A673 (cell line): ENCODE data around the gene YWHAQ. TPM values are rescaled to one million over a fixed set of nuclear protein-coding genes. Genes with fewer than 3 reads are reported as not detected.

Source experiments
- BruUV-seq: library from RNA; stranded (reverse); fragments of 400-500 nt; replicated peaks from 2 replicates; lab custom pipeline; 2021; lab: Mats Ljungman, UMichigan
- CTCF ChIA-PET: fragments of 300-600 bp; sonication (Branson Sonifier 250); formaldehyde crosslinking; loops from one replicate; lab custom pipeline; 2022; ENCODE audit warnings: antibody characterized with exemption; lab: Charles Lee
- POLR2A ChIA-PET: fragments of 300-600 bp; sonication (Branson Sonifier 250); formaldehyde crosslinking; loops from one replicate; lab custom pipeline; 2022; ENCODE audit warnings: antibody characterized with exemption; ENCODE audit not compliant: low non-redundant PET; lab: Charles Lee
- DNase-seq: peaks from one replicate; pipeline ENCODE4 v3.0.0-alpha.2; 2015; ENCODE audit warnings: low spot score
- H3K27ac ChIP-seq: fragments of 200-600 bp; sonication (generic); 2 replicates; pipeline ENCODE4 v1.5.1; 2016; ENCODE audit warnings: mixed run types, low read depth, mild to moderate bottlenecking, mixed read lengths, antibody characterized with exemption, low read length; ENCODE audit not compliant: poor library complexity, severe bottlenecking
- H3K27me3 ChIP-seq: fragments of 200-600 bp; sonication (generic); replicated peaks from 2 replicates; pipeline ENCODE4 v1.6.1; 2017; ENCODE audit warnings: mixed run types, low read depth, mild to moderate bottlenecking, mixed read lengths, antibody characterized with exemption, low read length; ENCODE audit not compliant: insufficient read depth, poor library complexity
- H3K36me3 ChIP-seq: fragments of 200-600 bp; sonication (generic); 2 replicates; pipeline ENCODE4 v1.6.1; 2016; ENCODE audit warnings: mixed run types, mild to moderate bottlenecking, mixed read lengths, antibody characterized with exemption, low read length; ENCODE audit not compliant: insufficient read depth, poor library complexity, severe bottlenecking
- H3K4me1 ChIP-seq: fragments of 200-600 bp; sonication (generic); 2 replicates; pipeline ENCODE4 v1.6.1; 2017; ENCODE audit warnings: mixed run types, mild to moderate bottlenecking, mixed read lengths, antibody characterized with exemption, low read length; ENCODE audit not compliant: insufficient read depth, poor library complexity, severe bottlenecking
- H3K4me3 ChIP-seq: fragments of 200-600 bp; sonication (generic); 2 replicates; pipeline ENCODE4 v1.5.1; 2016; ENCODE audit warnings: low read depth, mixed run types, mild to moderate bottlenecking, mixed read lengths, low read length; ENCODE audit not compliant: poor library complexity, severe bottlenecking
- H3K9me3 ChIP-seq: fragments of 200-600 bp; sonication (generic); 2 replicates; pipeline ENCODE4 v1.6.1; 2016; ENCODE audit warnings: mixed run types, low read depth, mild to moderate bottlenecking, mixed read lengths, antibody characterized with exemption, low read length; ENCODE audit not compliant: poor library complexity, severe bottlenecking
- EZH2 ChIP-seq: fragments of 200-600 bp; sonication (generic); IDR thresholded peaks from 2 replicates; pipeline ENCODE4 v1.6.1; 2017; ENCODE audit warnings: borderline replicate concordance, low read depth, mild to moderate bottlenecking, mixed read lengths, antibody characterized with exemption, low read length; ENCODE audit not compliant: poor library complexity, severe bottlenecking
- intact Hi-C: fragments of 100-400 bp; cut with micrococcal nuclease; formaldehyde crosslinking; loops from one replicate; pipeline ENCODE4 v1.10.0; 2022; ENCODE audit not compliant: unreplicated experiment
- total RNA-seq: library from RNA; stranded (reverse); gene quantifications from 2 replicates; pipeline ENCODE4 v1.2.3, GENCODE V29; 2021
- TF ChIP-seq, protein P1 (sequence below): fragments of 300-800, 200-600 bp; sonication (generic); conservative IDR thresholded peaks from 2 replicates; pipeline ENCODE4 v1.5.1; 2017; ENCODE audit warnings: low read depth, mild to moderate bottlenecking, antibody characterized with exemption, low read length, moderate library complexity, mixed read lengths

Gene YWHAQ
- total RNA-seq, 1 experiment from 2014 or later, result 533 TPM

DNA sequence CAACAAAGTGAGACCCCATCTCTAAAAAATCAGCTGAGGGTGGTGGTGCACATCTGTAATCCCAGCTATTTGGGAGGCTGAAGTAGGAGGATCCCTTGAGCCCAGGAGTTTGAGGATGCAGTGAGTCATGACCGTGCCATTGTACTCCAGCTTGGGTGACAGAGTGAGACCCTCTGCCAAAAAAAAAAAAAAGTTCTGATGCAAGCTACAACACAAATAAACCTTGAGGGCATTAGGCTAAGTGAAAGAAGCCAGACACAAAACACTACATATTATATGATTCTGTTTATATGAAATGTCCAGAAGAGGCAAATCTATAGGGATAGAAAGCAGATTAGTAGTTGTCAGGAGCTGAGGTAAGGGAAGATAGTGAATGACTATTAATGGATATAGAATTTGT, 13.0 kb downstream of the YWHAQ start:
- Histone ChIP-seq H3K27ac (no peak overlapping the region), H3K4me3 (no peak overlapping the region), H3K27me3 (no peaks in the 10 kb centered on the region), H3K9me3 (no peaks in the 10 kb centered on the region), H3K36me3 (peaks cover 19% of the 10 kb centered on the region), H3K4me1 (peaks cover 19% of the 10 kb centered on the region)
- TF ChIP-seq, protein P1, sequence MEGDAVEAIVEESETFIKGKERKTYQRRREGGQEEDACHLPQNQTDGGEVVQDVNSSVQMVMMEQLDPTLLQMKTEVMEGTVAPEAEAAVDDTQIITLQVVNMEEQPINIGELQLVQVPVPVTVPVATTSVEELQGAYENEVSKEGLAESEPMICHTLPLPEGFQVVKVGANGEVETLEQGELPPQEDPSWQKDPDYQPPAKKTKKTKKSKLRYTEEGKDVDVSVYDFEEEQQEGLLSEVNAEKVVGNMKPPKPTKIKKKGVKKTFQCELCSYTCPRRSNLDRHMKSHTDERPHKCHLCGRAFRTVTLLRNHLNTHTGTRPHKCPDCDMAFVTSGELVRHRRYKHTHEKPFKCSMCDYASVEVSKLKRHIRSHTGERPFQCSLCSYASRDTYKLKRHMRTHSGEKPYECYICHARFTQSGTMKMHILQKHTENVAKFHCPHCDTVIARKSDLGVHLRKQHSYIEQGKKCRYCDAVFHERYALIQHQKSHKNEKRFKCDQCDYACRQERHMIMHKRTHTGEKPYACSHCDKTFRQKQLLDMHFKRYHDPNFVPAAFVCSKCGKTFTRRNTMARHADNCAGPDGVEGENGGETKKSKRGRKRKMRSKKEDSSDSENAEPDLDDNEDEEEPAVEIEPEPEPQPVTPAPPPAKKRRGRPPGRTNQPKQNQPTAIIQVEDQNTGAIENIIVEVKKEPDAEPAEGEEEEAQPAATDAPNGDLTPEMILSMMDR, result no peak
- TF ChIP-seq EZH2, result no peak
- BruUV-seq, result no TSS peak
- ChIA-PET CTCF (no interaction called here), POLR2A (no interaction called here)
- intact Hi-C loops, result no loop called here
- DNase-seq, result no peak

DNA sequence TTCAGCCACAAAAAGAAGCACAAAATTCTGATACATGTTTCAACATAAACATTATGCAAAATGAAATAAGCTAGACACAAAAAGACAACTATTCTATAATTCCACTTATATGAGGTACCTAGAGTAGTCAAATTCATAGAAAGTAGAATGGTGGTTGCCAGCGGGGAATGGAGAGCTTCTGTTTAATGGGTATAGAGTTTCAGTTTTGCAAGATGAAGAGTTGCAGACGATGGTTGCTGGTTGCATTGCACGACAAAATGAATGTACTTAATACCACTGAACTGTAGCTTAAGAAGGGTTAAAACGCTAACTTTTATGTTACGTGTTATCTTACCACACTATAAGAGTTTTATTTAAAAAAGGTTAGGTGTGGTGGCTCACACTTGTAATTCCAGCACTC, 13.5 kb downstream of the YWHAQ start:
- no peak for TF ChIP-seq EZH2
- TF ChIP-seq, protein P1, result no peak
- no peak overlapping the region for H3K4me3 ChIP-seq
- H3K4me1 ChIP-seq, result peaks cover 19% of the 10 kb centered on the region
- ChIA-PET CTCF (no interaction called here), POLR2A (no interaction called here)
- no peaks in the 10 kb centered on the region for H3K27me3 ChIP-seq
- H3K9me3 ChIP-seq, result no peaks in the 10 kb centered on the region
- peaks cover 14% of the 10 kb centered on the region for H3K36me3 ChIP-seq
- no TSS peak for BruUV-seq
- DNase-seq, result no peak
- no peak overlapping the region for H3K27ac ChIP-seq
- intact Hi-C loops, result no loop called here

DNA sequence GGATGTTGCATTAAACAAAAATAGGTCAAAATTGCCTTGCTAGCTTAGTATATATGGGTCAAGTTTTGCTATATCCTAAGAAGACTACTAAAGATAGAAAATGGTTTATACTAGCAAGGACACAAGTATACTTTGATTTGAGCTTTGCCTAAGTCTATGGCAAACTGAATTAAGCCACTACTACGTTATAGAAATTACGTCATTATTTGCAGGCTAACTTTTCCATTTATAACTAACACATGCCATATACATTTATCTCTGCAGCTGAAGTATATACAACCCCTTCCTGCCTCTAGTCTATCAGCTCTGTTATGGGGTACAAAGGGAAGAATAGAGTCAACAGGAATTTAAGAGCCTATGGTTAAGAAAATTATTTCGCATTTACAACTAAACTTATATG, 16.2 kb downstream of the YWHAQ start:
- ChIA-PET CTCF (no interaction called here), POLR2A (no interaction called here)
- intact Hi-C loops, result no loop called here
- no peak for DNase-seq
- no peak overlapping the region for H3K27ac ChIP-seq
- H3K4me3 ChIP-seq, result no peak overlapping the region
- no peaks in the 10 kb centered on the region for H3K9me3 ChIP-seq
- BruUV-seq, result no TSS peak
- no peak for TF ChIP-seq EZH2
- TF ChIP-seq, protein P1, result no peak
- peaks cover 19% of the 10 kb centered on the region for H3K4me1 ChIP-seq
- no peaks in the 10 kb centered on the region for H3K27me3 ChIP-seq
- peaks cover 10% of the 10 kb centered on the region for H3K36me3 ChIP-seq
